Astrocyte (in vitro differentiated cells and primary cell): Measurements from ENCODE around the gene TMEM108.

ENCODE experiments used
- EZH2 ChIP-seq: IDR thresholded peaks from 2 replicates; pipeline ENCODE4 v1.6.1; 2012; ENCODE audit warnings: mild to moderate bottlenecking, low read length, inconsistent platforms; ENCODE audit not compliant: insufficient read depth
- TF ChIP-seq, protein P1 (sequence below): IDR thresholded peaks from 2 replicates; pipeline ENCODE4 v1.5.1; 2011; ENCODE audit warnings: low read depth, mild to moderate bottlenecking, inconsistent platforms, low read length, moderate library complexity; ENCODE audit not compliant: insufficient read depth

DNA sequence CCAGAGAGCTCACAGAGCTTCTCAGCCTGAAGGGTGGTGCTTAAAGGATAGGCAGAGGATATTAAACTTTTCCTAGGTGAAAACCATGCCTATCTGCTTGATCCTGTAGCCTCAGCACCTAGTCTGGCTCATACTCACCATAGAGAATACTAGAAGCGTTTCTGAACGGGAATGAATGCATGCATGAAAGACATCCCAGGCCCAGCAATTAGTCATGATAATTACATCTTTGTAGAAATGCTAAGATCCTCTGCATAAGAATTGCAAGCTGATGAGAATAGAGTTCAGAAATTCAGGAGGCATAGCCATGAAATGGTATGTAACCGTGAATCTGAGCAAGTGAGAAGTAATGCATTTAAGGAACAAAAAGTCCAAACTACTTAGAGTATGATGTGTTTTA is 5.9 kb upstream of the TMEM108 start:
- TF ChIP-seq, protein P1, sequence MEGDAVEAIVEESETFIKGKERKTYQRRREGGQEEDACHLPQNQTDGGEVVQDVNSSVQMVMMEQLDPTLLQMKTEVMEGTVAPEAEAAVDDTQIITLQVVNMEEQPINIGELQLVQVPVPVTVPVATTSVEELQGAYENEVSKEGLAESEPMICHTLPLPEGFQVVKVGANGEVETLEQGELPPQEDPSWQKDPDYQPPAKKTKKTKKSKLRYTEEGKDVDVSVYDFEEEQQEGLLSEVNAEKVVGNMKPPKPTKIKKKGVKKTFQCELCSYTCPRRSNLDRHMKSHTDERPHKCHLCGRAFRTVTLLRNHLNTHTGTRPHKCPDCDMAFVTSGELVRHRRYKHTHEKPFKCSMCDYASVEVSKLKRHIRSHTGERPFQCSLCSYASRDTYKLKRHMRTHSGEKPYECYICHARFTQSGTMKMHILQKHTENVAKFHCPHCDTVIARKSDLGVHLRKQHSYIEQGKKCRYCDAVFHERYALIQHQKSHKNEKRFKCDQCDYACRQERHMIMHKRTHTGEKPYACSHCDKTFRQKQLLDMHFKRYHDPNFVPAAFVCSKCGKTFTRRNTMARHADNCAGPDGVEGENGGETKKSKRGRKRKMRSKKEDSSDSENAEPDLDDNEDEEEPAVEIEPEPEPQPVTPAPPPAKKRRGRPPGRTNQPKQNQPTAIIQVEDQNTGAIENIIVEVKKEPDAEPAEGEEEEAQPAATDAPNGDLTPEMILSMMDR: no peak
- TF ChIP-seq EZH2: no peak
